IMR-90 (cell line): ENCODE results near the gene ERBB4. TPM values are rescaled to one million over a fixed set of nuclear protein-coding genes. Genes with fewer than 3 reads are reported as not detected.

Source experiments
- ATAC-seq: fragments of 200-7000 bp; cut with Tn5 transposase; 2 replicates; pipeline ENCODE4 v1.9.1; 2020; ENCODE audit warnings: low read depth, mild to moderate bottlenecking, moderate library complexity
- BruUV-seq: library from RNA; stranded (reverse); fragments of 400-500 nt; replicated peaks from 2 replicates; lab custom pipeline; 2021; lab: Mats Ljungman, UMichigan
- CTCF ChIA-PET: fragments of 300-600 bp; formaldehyde crosslinking; extraction: SDS; loops from one replicate; lab custom pipeline; 2021; ENCODE audit warnings: antibody characterized with exemption; lab: Yijun Ruan, JAX
- POLR2A ChIA-PET: fragments of 300-600 bp; sonication (Branson Sonifier 250); formaldehyde crosslinking; loops from one replicate; lab custom pipeline; 2022; ENCODE audit warnings: antibody characterized with exemption; ENCODE audit not compliant: unreplicated experiment; lab: Charles Lee
- DNase-seq: peaks from one replicate; pipeline ENCODE4 v3.0.0; 2013
- H2AFZ ChIP-seq: replicated peaks from 2 replicates; pipeline ENCODE3; 2013; ENCODE audit warnings: low read length, mild to moderate bottlenecking; ENCODE audit not compliant: poor library complexity
- H2AK5ac ChIP-seq: 2 replicates; pipeline ENCODE4 v1.6.1; 2013; ENCODE audit warnings: low read depth, low read length, inconsistent platforms
- H2AK9ac ChIP-seq: replicated peaks from 2 replicates; pipeline ENCODE3; 2013; ENCODE audit warnings: mild to moderate bottlenecking, low read depth, low read length, moderate library complexity; ENCODE audit not compliant: poor library complexity
- H2BK120ac ChIP-seq: 2 replicates; pipeline ENCODE4 v1.6.1; 2013; ENCODE audit warnings: low read depth, low read length, inconsistent platforms
- H2BK15ac ChIP-seq: 3 replicates; pipeline ENCODE4 v1.6.1; 2013; ENCODE audit warnings: low read depth, low read length, inconsistent platforms
- H2BK20ac ChIP-seq: 2 replicates; pipeline ENCODE4 v1.6.1; 2013; ENCODE audit warnings: low read depth, mild to moderate bottlenecking, inconsistent platforms, low read length, moderate library complexity
- H2BK5ac ChIP-seq: 2 replicates; pipeline ENCODE4 v1.6.1; 2013; ENCODE audit warnings: mild to moderate bottlenecking, low read depth, low read length, inconsistent platforms; ENCODE audit not compliant: poor library complexity, severe bottlenecking
- H3K14ac ChIP-seq: replicated peaks from 2 replicates; pipeline ENCODE4 v1.6.1; 2013; ENCODE audit warnings: low read depth, low read length, inconsistent platforms
- H3K18ac ChIP-seq: 2 replicates; pipeline ENCODE4 v1.6.1; 2013; ENCODE audit warnings: low read depth, low read length, control low read depth
- H3K23ac ChIP-seq: 2 replicates; pipeline ENCODE4 v1.6.1; 2013; ENCODE audit warnings: low read depth, low read length, inconsistent platforms
- H3K27ac ChIP-seq: 2 replicates; pipeline ENCODE4 v1.5.1; 2013; ENCODE audit warnings: mild to moderate bottlenecking, control low read depth, low read length; ENCODE audit not compliant: insufficient read depth
- H3K27me3 ChIP-seq: 2 replicates; pipeline ENCODE4 v1.6.1; 2013; ENCODE audit warnings: low read length; ENCODE audit not compliant: control insufficient read depth, insufficient read depth
- H3K36me3 ChIP-seq: 2 replicates; pipeline ENCODE4 v1.6.1; 2013; ENCODE audit warnings: low read length, mixed read lengths; ENCODE audit not compliant: control insufficient read depth, insufficient read depth
- H3K4ac ChIP-seq: 2 replicates; pipeline ENCODE4 v1.6.1; 2013; ENCODE audit warnings: low read depth, low read length, inconsistent platforms
- H3K4me1 ChIP-seq: 2 replicates; pipeline ENCODE4 v1.6.1; 2013; ENCODE audit warnings: low read length, mixed read lengths; ENCODE audit not compliant: control insufficient read depth, insufficient read depth
- H3K4me2 ChIP-seq: 2 replicates; pipeline ENCODE4 v1.6.1; 2013; ENCODE audit warnings: low read depth, mild to moderate bottlenecking, control low read depth, low read length, moderate library complexity
- H3K4me3 ChIP-seq: 2 replicates; pipeline ENCODE4 v1.5.1; 2013; ENCODE audit warnings: low read depth, mild to moderate bottlenecking, control low read depth, low read length, moderate library complexity; ENCODE audit not compliant: insufficient read depth
- H3K56ac ChIP-seq: 2 replicates; pipeline ENCODE4 v1.6.1; 2013; ENCODE audit warnings: low read length, inconsistent platforms; ENCODE audit not compliant: insufficient read depth; ENCODE audit errors: extremely low read depth
- H3K79me1 ChIP-seq, 2 experiments: 2 replicates each; pipeline ENCODE4 v1.6.1; 2013; ENCODE audit warnings: low read length in 2 of 2, inconsistent platforms in 1 of 2, low read depth in 1 of 2
- H3K9ac ChIP-seq: 2 replicates; pipeline ENCODE4 v1.6.1; 2013; ENCODE audit warnings: low read depth, low read length, control low read depth
- H3K9me1 ChIP-seq: 2 replicates; pipeline ENCODE4 v1.6.1; 2013; ENCODE audit warnings: low read length, inconsistent platforms; ENCODE audit not compliant: insufficient read depth
- H3K9me3 ChIP-seq: 2 replicates; pipeline ENCODE4 v1.6.1; 2013; ENCODE audit warnings: low read length; ENCODE audit not compliant: control insufficient read depth, insufficient read depth
- H4K20me1 ChIP-seq: 2 replicates; pipeline ENCODE4 v1.6.1; 2013; ENCODE audit warnings: low read length, inconsistent platforms; ENCODE audit not compliant: insufficient read depth
- H4K5ac ChIP-seq: 2 replicates; pipeline ENCODE4 v1.6.1; 2013; ENCODE audit warnings: mild to moderate bottlenecking, low read depth, low read length, control low read depth
- H4K8ac ChIP-seq, 2 experiments: 2 replicates each; pipeline ENCODE4 v1.6.1; 2013; ENCODE audit warnings: low read depth in 2 of 2, low read length in 2 of 2, control low read depth in 1 of 2, inconsistent platforms in 1 of 2
- H4K91ac ChIP-seq: 2 replicates; pipeline ENCODE4 v1.6.1; 2013; ENCODE audit warnings: low read depth, low read length, inconsistent platforms; ENCODE audit not compliant: insufficient read depth
- WGBS, 2 experiments: methylation state at CpG; one replicate each; pipeline versions ENCODE4 v1.1.5 to v1.1.7; 2013; ENCODE audit warnings: missing lambda C conversion rate in 2 of 2; ENCODE audit not compliant: insufficient read length in 1 of 2; ENCODE audit errors: extremely low coverage in 2 of 2; 5-methylcytosine and 5-hydroxymethylcytosine counted together
- dilution Hi-C: fragments of 300-500 bp; cut with HindIII; formaldehyde crosslinking; loops from one replicate; pipeline ENCODE4 v1.14.3; 2018; ENCODE audit warnings: low sequenced_read_pairs; ENCODE audit not compliant: unreplicated experiment
- in situ Hi-C: fragments of 300-500 bp; cut with MboI; formaldehyde crosslinking; loops from 3 replicates; pipeline ENCODE4 v1.14.3; 2019; ENCODE audit warnings: low sequenced_read_pairs, inconsistent platforms, mixed read lengths
- intact Hi-C: fragments of 100-400 bp; cut with micrococcal nuclease; formaldehyde crosslinking; loops from 2 replicates; pipeline ENCODE4 v1.10.0; 2022
- polyA plus RNA-seq, 3 experiments: library from polyadenylated mRNA; depleted of rRNA; stranded (reverse); fragments of >200 nt; gene quantifications; 2 replicates each; pipeline ENCODE4 v1.2.3, GENCODE V29; 2012; ENCODE audit warnings: low replicate concordance in 1 of 3
- total RNA-seq: library from RNA; depleted of rRNA; stranded (reverse); fragments of >200 nt; gene quantifications from 2 replicates; pipeline ENCODE4 v1.2.3, GENCODE V29; 2012
- TF ChIP-seq, protein P1 (sequence below): fragments of 150-350 bp; IDR thresholded peaks from 2 replicates; pipeline ENCODE4 v1.6.1; 2017; ENCODE audit warnings: mild to moderate bottlenecking, antibody characterized with exemption, low read length, low read depth

ERBB4 gene
- total and polyA plus RNA-seq, 2 of the 4 experiments (the other 2 are of a cell fraction) = not detected

DNA sequence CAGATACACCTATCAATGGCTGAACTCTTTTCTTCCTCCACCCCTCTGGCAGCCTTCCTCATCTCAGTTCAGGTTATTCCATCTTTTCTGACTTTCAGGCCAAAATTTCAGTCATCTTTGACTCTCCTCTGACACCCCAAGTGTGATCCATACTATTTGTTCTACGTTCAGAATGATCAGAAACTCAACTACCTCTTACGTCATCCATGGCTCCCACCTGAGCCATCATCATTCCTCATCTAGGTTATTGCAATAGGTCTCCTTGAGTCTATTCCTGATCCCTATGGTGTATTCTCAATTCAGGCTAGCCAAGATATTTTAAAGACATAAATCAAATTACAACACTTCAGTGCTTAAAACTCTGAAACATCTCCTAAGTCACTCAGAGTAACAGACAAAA lies 589.7 kb downstream of the ERBB4 start:
- no peak overlapping the region for H2BK20ac ChIP-seq
- H3K4ac ChIP-seq = no peak overlapping the region
- ATAC-seq (no peak), DNase-seq (no peak)
- H4K5ac ChIP-seq = no peak overlapping the region
- ChIA-PET CTCF (no interaction called here), POLR2A (no interaction called here)
- in situ Hi-C loops (no loop called here), intact Hi-C loops (no loop called here), dilution Hi-C loops (no loop called here)
- no peak overlapping the region for H3K56ac ChIP-seq
- TF ChIP-seq, protein P1, sequence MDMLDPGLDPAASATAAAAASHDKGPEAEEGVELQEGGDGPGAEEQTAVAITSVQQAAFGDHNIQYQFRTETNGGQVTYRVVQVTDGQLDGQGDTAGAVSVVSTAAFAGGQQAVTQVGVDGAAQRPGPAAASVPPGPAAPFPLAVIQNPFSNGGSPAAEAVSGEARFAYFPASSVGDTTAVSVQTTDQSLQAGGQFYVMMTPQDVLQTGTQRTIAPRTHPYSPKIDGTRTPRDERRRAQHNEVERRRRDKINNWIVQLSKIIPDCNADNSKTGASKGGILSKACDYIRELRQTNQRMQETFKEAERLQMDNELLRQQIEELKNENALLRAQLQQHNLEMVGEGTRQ = no peak
- H2AK9ac ChIP-seq = no peak overlapping the region
- no peaks in the 10 kb centered on the region for H4K20me1 ChIP-seq
- no peaks in the 10 kb centered on the region for H3K9me1 ChIP-seq
- no peak overlapping the region for H4K91ac ChIP-seq
- WGBS, 2 experiments = 100% methylated on average over 1 of the region's 2 CpGs; no CpG with 5 or more reads in 1 of the 2 experiments
- peaks cover 2% of the 10 kb centered on the region; the same call in 1 of the 2 replicates for H3K9me3 ChIP-seq
- no peak overlapping the region for H2BK120ac ChIP-seq
- H2AFZ ChIP-seq = no peak overlapping the region
- no peaks in the 10 kb centered on the region for H3K27me3 ChIP-seq
- H2BK5ac ChIP-seq = no peak overlapping the region
- H3K4me3 ChIP-seq = no peak overlapping the region
- BruUV-seq = no TSS peak
- H3K18ac ChIP-seq = no peak overlapping the region
- no peak overlapping the region for H3K4me2 ChIP-seq
- no peak overlapping the region for H3K27ac ChIP-seq
- H2AK5ac ChIP-seq = no peak overlapping the region
- H3K9ac ChIP-seq = no peak overlapping the region
- H3K23ac ChIP-seq = no peak overlapping the region
- H2BK15ac ChIP-seq = no peak overlapping the region
- H3K14ac ChIP-seq = no peak overlapping the region
- no peaks in the 10 kb centered on the region for H3K79me1 ChIP-seq
- H3K4me1 ChIP-seq = no peaks in the 10 kb centered on the region
- H4K8ac ChIP-seq = no peak overlapping the region
- no peaks in the 10 kb centered on the region for H3K36me3 ChIP-seq
